Activated naive CD4-positive, alpha-beta T cell treated with anti-CD3 and anti-CD28 coated beads, Interleukin-2, amount 10 ng/mL, durations not matched to agents 5 hours and 36 hours (primary cell): ENCODE measurements around the gene PPIB. TPM values are rescaled to one million over a fixed set of nuclear protein-coding genes. Genes with fewer than 3 reads are reported as not detected.

ENCODE experiments used
- total RNA-seq, 2 experiments: library from RNA; stranded (reverse); gene quantifications; one replicate each; pipeline ENCODE4 v1.2.3, GENCODE V29; 2021

Gene PPIB
- total RNA-seq = 100 to 1,000 TPM; 359 to 370 TPM

GRCh38 chr15:64162869-64163658 is at the start of gene PPIB:
TSS of gene PPIB (minus strand) at chr15:64163022. CDS start at chr15:64162986, 36 bp downstream.

GRCh38 chr15:64151727-64152506 is 10.9 kb downstream of the PPIB start, which contains the start of gene SNX22:
TSS of gene SNX22 (plus strand) at chr15:64151731. CDS start at chr15:64151776, 45 bp downstream.

Other genes starting within 250 kb of the PPIB start
- under 1 TPM; 0.33 to 0.77 TPM for gene DAPK2, start 116.5 kb downstream of the PPIB start, total RNA-seq
- gene CIAO2A, start 69.2 kb downstream of the PPIB start, total RNA-seq = 10 to 100 TPM; 58.1 to 62.5 TPM
- 100 to 1,000 TPM; 136 to 139 TPM for gene SNX1, start 67.0 kb downstream of the PPIB start, total RNA-seq
- gene SNX22, start 11.3 kb downstream of the PPIB start, total RNA-seq = under 1 TPM; 0.82 to 0.93 TPM
- gene CSNK1G1, start 193.2 kb upstream of the PPIB start, total RNA-seq = 10 to 100 TPM; 21.9 to 22.8 TPM
- gene PCLAF, start 218.4 kb upstream of the PPIB start, total RNA-seq = 10 to 100 TPM; 83.1 to 88.6 TPM
- gene TRIP4, start 224.8 kb upstream of the PPIB start, total RNA-seq = 10 to 100 TPM; 22.9 to 28.1 TPM